H9 (cell line): ENCODE results near the gene CNTD1. TPM values are rescaled to one million over a fixed set of nuclear protein-coding genes. Genes with fewer than 3 reads are reported as not detected.

Experiments used
- DNase-seq: peaks from one replicate; pipeline ENCODE4 v3.0.0-alpha.2; 2017
- H2AFZ ChIP-seq: one replicate; pipeline ENCODE4 v1.6.1; 2013; ENCODE audit warnings: mild to moderate bottlenecking, low read length, control low read depth, moderate library complexity
- H2AK5ac ChIP-seq: 2 replicates; pipeline ENCODE4 v1.6.1; 2013; ENCODE audit warnings: low read length, control low read depth, mixed read lengths; ENCODE audit not compliant: insufficient read length
- H2BK120ac ChIP-seq: one replicate; pipeline ENCODE4 v1.6.1; 2013; ENCODE audit warnings: low read depth, mild to moderate bottlenecking, low read length, control low read depth, inconsistent platforms; ENCODE audit not compliant: poor library complexity, severe bottlenecking
- H2BK12ac ChIP-seq: 2 replicates; pipeline ENCODE4 v1.6.1; 2013; ENCODE audit warnings: low read length, control low read depth, mixed read lengths, low read depth; ENCODE audit not compliant: insufficient read length
- H2BK15ac ChIP-seq: 2 replicates; pipeline ENCODE4 v1.6.1; 2013; ENCODE audit warnings: low read depth, low read length, control low read depth
- H2BK20ac ChIP-seq: one replicate; pipeline ENCODE4 v1.6.1; 2013; ENCODE audit warnings: low read depth, mild to moderate bottlenecking, low read length, control low read depth, inconsistent platforms; ENCODE audit not compliant: poor library complexity, severe bottlenecking
- H2BK5ac ChIP-seq: 2 replicates; pipeline ENCODE4 v1.6.1; 2013; ENCODE audit warnings: low read length, control low read depth, mixed read lengths; ENCODE audit not compliant: insufficient read length
- H3K14ac ChIP-seq: 2 replicates; pipeline ENCODE4 v1.6.1; 2013; ENCODE audit warnings: low read length, control low read depth; ENCODE audit not compliant: insufficient read depth
- H3K18ac ChIP-seq: 2 replicates; pipeline ENCODE4 v1.6.1; 2013; ENCODE audit warnings: low read depth, mild to moderate bottlenecking, mixed read lengths, low read length, control low read depth; ENCODE audit not compliant: insufficient read length
- H3K23ac ChIP-seq: 2 replicates; pipeline ENCODE4 v1.6.1; 2013; ENCODE audit warnings: low read length, control low read depth, mixed read lengths, low read depth; ENCODE audit not compliant: insufficient read length
- H3K23me2 ChIP-seq: 2 replicates; pipeline ENCODE4 v1.6.1; 2013; ENCODE audit warnings: low read depth, mild to moderate bottlenecking, mixed read lengths, low read length, control low read depth; ENCODE audit not compliant: insufficient read length, poor library complexity, severe bottlenecking
- H3K27ac ChIP-seq: 2 replicates; pipeline ENCODE4 v1.5.1; 2013; ENCODE audit warnings: low read length, control low read depth, mixed read lengths, low read depth; ENCODE audit not compliant: insufficient read length
- H3K27me3 ChIP-seq: 2 replicates; pipeline ENCODE4 v1.6.1; 2013; ENCODE audit warnings: low read length, control low read depth, inconsistent platforms; ENCODE audit not compliant: insufficient read depth
- H3K4ac ChIP-seq: 2 replicates; pipeline ENCODE4 v1.6.1; 2013; ENCODE audit warnings: low read depth, mild to moderate bottlenecking, control low read depth, inconsistent platforms, low read length, moderate library complexity
- H3K4me1 ChIP-seq: 2 replicates; pipeline ENCODE4 v1.6.1; 2013; ENCODE audit warnings: low read length, control low read depth, inconsistent platforms; ENCODE audit not compliant: insufficient read depth
- H3K4me2 ChIP-seq: 2 replicates; pipeline ENCODE4 v1.6.1; 2013; ENCODE audit warnings: low read length, control low read depth, mixed read lengths; ENCODE audit not compliant: insufficient read length, insufficient read depth
- H3K56ac ChIP-seq: 2 replicates; pipeline ENCODE4 v1.6.1; 2013; ENCODE audit warnings: low read depth, mild to moderate bottlenecking, mixed read lengths, low read length, control low read depth; ENCODE audit not compliant: insufficient read length
- H3K79me1 ChIP-seq: 2 replicates; pipeline ENCODE4 v1.6.1; 2013; ENCODE audit warnings: low read depth, mild to moderate bottlenecking, moderate library complexity, low read length, control low read depth, inconsistent platforms; ENCODE audit not compliant: insufficient read depth, poor library complexity, severe bottlenecking
- H3K79me2 ChIP-seq: 2 replicates; pipeline ENCODE4 v1.6.1; 2013; ENCODE audit warnings: low read length, control low read depth, inconsistent platforms; ENCODE audit not compliant: insufficient read depth
- H3K9ac ChIP-seq: 2 replicates; pipeline ENCODE4 v1.6.1; 2013; ENCODE audit warnings: low read length, control low read depth, mixed read lengths; ENCODE audit not compliant: insufficient read length; ENCODE audit errors: extremely low read depth
- H3K9me3 ChIP-seq: one replicate; pipeline ENCODE4 v1.6.1; 2013; ENCODE audit warnings: low read depth, low read length, inconsistent platforms; ENCODE audit not compliant: control insufficient read depth
- H3T11ph ChIP-seq: one replicate; pipeline ENCODE4 v1.6.1; 2013; ENCODE audit warnings: mild to moderate bottlenecking, low read length, control low read depth, inconsistent platforms
- H4K20me1 ChIP-seq: one replicate; pipeline ENCODE4 v1.6.1; 2013; ENCODE audit not compliant: control insufficient read depth, insufficient read length, insufficient read depth
- H4K5ac ChIP-seq: 2 replicates; pipeline ENCODE4 v1.6.1; 2013; ENCODE audit warnings: low read depth, mild to moderate bottlenecking, mixed read lengths, low read length, control low read depth; ENCODE audit not compliant: insufficient read length
- H4K8ac ChIP-seq: replicated peaks from 2 replicates; pipeline ENCODE4 v1.6.1; 2013; ENCODE audit warnings: low read length, control low read depth, mixed read lengths, low read depth; ENCODE audit not compliant: insufficient read length
- H4K91ac ChIP-seq: 2 replicates; pipeline ENCODE4 v1.6.1; 2013; ENCODE audit warnings: low read depth, mild to moderate bottlenecking, moderate library complexity, mixed read lengths, low read length, control low read depth; ENCODE audit not compliant: insufficient read length
- H3K27ac Mint-ChIP-seq, 3 experiments: 2 replicates in 2 of 3; 3 replicates in 1 of 3; pipeline ENCODE4 v1.8.0; 2020 to 2021; ENCODE audit warnings: mixed read lengths in 3 of 3, mild to moderate bottlenecking in 1 of 3, moderate library complexity in 1 of 3
- H3K27me3 Mint-ChIP-seq: 2 replicates; pipeline ENCODE4 v1.8.0; 2021; ENCODE audit warnings: low read depth, mild to moderate bottlenecking, moderate library complexity, mixed read lengths
- H3K36me3 Mint-ChIP-seq, 3 experiments: 2 replicates in 2 of 3; 3 replicates in 1 of 3; pipeline ENCODE4 v1.8.0; 2020 to 2021; ENCODE audit warnings: low read depth in 3 of 3, mixed read lengths in 3 of 3; ENCODE audit not compliant: insufficient read depth in 1 of 3
- H3K4me1 Mint-ChIP-seq, 2 experiments: 2 replicates each; pipeline ENCODE4 v1.8.0; 2020; ENCODE audit warnings: mixed read lengths in 2 of 2
- H3K4me3 Mint-ChIP-seq, 2 experiments: 2 replicates in 1 of 2; 3 replicates in 1 of 2; pipeline ENCODE4 v1.8.0; 2020 to 2021; ENCODE audit warnings: mild to moderate bottlenecking in 2 of 2, mixed read lengths in 2 of 2, moderate library complexity in 1 of 2
- H3K9me3 Mint-ChIP-seq, 2 experiments: 2 replicates in 1 of 2; 3 replicates in 1 of 2; pipeline ENCODE4 v1.8.0; 2020; ENCODE audit warnings: mild to moderate bottlenecking in 2 of 2, mixed read lengths in 2 of 2, moderate library complexity in 1 of 2
- WGBS: extraction: QIAGEN DNeasy Blood & Tissue Kit; methylation state at CpG from one replicate; pipeline ENCODE4 v1.1.7; 2013; ENCODE audit warnings: missing lambda C conversion rate, low lambda C conversion rate, mixed read lengths; ENCODE audit not compliant: insufficient read length; ENCODE audit errors: extremely low coverage; 5-methylcytosine and 5-hydroxymethylcytosine counted together
- total RNA-seq: library from RNA; stranded (reverse); gene quantifications from 2 replicates; pipeline ENCODE4 v1.2.1, GENCODE V29; 2021
- TF ChIP-seq, protein P1 (sequence below): fragments of 200-600 bp; sonication (generic); conservative IDR thresholded peaks from 3 replicates; pipeline ENCODE4 v1.8.0; 2021; ENCODE audit warnings: antibody characterized with exemption, mild to moderate bottlenecking

CNTD1 gene
- total RNA-seq, 1 experiment from 2014 or later: not detected

DNA sequence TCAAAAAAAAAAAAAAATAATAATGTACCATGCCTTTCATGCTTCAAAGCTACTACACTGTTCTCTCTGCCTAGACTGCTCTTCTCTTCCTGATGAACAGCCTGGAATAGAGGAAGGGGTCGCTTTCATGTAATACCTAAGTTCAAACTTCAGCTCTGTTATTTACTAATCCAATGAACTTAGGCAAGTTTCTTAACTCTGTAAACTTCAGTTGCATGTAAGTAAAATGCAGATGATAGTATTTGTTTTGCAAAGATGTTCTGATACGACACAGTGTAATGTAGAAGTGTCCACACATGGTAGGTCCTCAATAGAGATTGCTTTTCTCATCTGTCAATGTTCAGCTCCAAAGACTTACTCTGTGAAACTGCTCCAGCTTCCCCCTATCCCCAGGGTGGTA is 6.7 kb upstream of the CNTD1 start:
- no peaks in the 10 kb centered on the region for H3K9me3 ChIP-seq
- no peaks in the 10 kb centered on the region for H3K4me1 Mint-ChIP-seq
- no peak overlapping the region for H2AK5ac ChIP-seq
- H3K79me2 ChIP-seq: no peaks in the 10 kb centered on the region
- H3K9ac ChIP-seq: no peak overlapping the region
- no peak overlapping the region for H3K23ac ChIP-seq
- H2AFZ ChIP-seq: no peak overlapping the region
- no peak overlapping the region for H3K4me3 Mint-ChIP-seq
- no peak overlapping the region for H4K91ac ChIP-seq
- H3K14ac ChIP-seq: no peak overlapping the region
- no peak overlapping the region for H3K4ac ChIP-seq
- no peak overlapping the region for H2BK12ac ChIP-seq
- no peak overlapping the region for H2BK15ac ChIP-seq
- H3K56ac ChIP-seq: no peak overlapping the region
- no peaks in the 10 kb centered on the region for H3K23me2 ChIP-seq
- no peak overlapping the region for H4K8ac ChIP-seq
- H3K4me1 ChIP-seq: no peaks in the 10 kb centered on the region
- no peak overlapping the region for H3K18ac ChIP-seq
- no peaks in the 10 kb centered on the region for H3K27me3 ChIP-seq
- no peak overlapping the region for H3K4me2 ChIP-seq
- H3K27ac ChIP-seq: no peak overlapping the region
- H2BK5ac ChIP-seq: no peak overlapping the region
- no peaks in the 10 kb centered on the region; the same call in 1 of the 2 replicates for H3K27me3 Mint-ChIP-seq
- TF ChIP-seq, protein P1, sequence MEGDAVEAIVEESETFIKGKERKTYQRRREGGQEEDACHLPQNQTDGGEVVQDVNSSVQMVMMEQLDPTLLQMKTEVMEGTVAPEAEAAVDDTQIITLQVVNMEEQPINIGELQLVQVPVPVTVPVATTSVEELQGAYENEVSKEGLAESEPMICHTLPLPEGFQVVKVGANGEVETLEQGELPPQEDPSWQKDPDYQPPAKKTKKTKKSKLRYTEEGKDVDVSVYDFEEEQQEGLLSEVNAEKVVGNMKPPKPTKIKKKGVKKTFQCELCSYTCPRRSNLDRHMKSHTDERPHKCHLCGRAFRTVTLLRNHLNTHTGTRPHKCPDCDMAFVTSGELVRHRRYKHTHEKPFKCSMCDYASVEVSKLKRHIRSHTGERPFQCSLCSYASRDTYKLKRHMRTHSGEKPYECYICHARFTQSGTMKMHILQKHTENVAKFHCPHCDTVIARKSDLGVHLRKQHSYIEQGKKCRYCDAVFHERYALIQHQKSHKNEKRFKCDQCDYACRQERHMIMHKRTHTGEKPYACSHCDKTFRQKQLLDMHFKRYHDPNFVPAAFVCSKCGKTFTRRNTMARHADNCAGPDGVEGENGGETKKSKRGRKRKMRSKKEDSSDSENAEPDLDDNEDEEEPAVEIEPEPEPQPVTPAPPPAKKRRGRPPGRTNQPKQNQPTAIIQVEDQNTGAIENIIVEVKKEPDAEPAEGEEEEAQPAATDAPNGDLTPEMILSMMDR: no peak
- no peak overlapping the region for H2BK120ac ChIP-seq
- DNase-seq: no peak
- H3K36me3 Mint-ChIP-seq: peaks cover 3 to 19% (median 14%) of the 10 kb centered on the region in 3 experiments; a peak in 5 of 7 replicates
- H2BK20ac ChIP-seq: no peak overlapping the region
- H3K9me3 Mint-ChIP-seq: no peaks in the 10 kb centered on the region
- no peaks in the 10 kb centered on the region for H3K79me1 ChIP-seq
- H3K27ac Mint-ChIP-seq: no peak overlapping the region
- no CpG with 5 or more reads among the region's 2 CpGs for WGBS
- no peaks in the 10 kb centered on the region for H4K20me1 ChIP-seq
- no peak overlapping the region for H4K5ac ChIP-seq
- H3T11ph ChIP-seq: no peak overlapping the region
